Activated CD4-positive, alpha-beta memory T cell treated with anti-CD3 and anti-CD28 coated beads for 36 hours (primary cell): Measurements from ENCODE around the gene DHCR24. TPM values are rescaled to one million over a fixed set of nuclear protein-coding genes. Genes with fewer than 3 reads are reported as not detected.
"Not testable (repeated sequence)": the region's sequence is repeated elsewhere in the genome, so short reads cannot be mapped to it uniquely, and the experiment has no call there.

Experiments
- CTCF ChIA-PET: fragments of 350-600 bp; sonication (Branson Sonifier 250); formaldehyde crosslinking; loops from one replicate; lab custom pipeline; 2021; ENCODE audit warnings: antibody characterized with exemption, inconsistent platforms; lab: Charles Lee
- POLR2A ChIA-PET: fragments of 350-600 bp; sonication (Branson Sonifier 250); formaldehyde crosslinking; loops from one replicate; lab custom pipeline; 2021; ENCODE audit warnings: antibody characterized with exemption; lab: Charles Lee
- DNase-seq: peaks from one replicate; pipeline ENCODE4 v3.0.0-alpha.2; 2020
- H3K27ac Mint-ChIP-seq: one replicate; pipeline ENCODE4 v1.8.0; 2021; ENCODE audit warnings: mixed read lengths
- H3K27me3 Mint-ChIP-seq: one replicate; pipeline ENCODE4 v1.8.0; 2021; ENCODE audit warnings: mixed read lengths
- H3K36me3 Mint-ChIP-seq: one replicate; pipeline ENCODE4 v1.8.0; 2021; ENCODE audit warnings: mixed read lengths
- H3K4me1 Mint-ChIP-seq: one replicate; pipeline ENCODE4 v1.8.0; 2021; ENCODE audit warnings: low read depth, mixed read lengths
- H3K4me3 Mint-ChIP-seq: one replicate; pipeline ENCODE4 v1.8.0; 2021; ENCODE audit warnings: mild to moderate bottlenecking, mixed read lengths
- H3K9me3 Mint-ChIP-seq: one replicate; pipeline ENCODE4 v1.8.0; 2021; ENCODE audit warnings: mixed read lengths
- intact Hi-C: fragments of 100-400 bp; cut with micrococcal nuclease; formaldehyde crosslinking; loops from one replicate; pipeline ENCODE4 v1.15.1; 2023
- total RNA-seq, 2 experiments: library from RNA; stranded (reverse); gene quantifications; one replicate each; pipeline ENCODE4 v1.2.3, GENCODE V29; 2021

DHCR24 gene
- total RNA-seq, 2 experiments from 2014 or later = 72.6 to 75.1 TPM

GRCh38 chr1:54919367-54920359 is 32.7 kb upstream of the DHCR24 start:
- DNase-seq = no peak
- CTCF ChIA-PET = interaction anchor here (1.0 to 1.4 kb wide), 2 partner anchors 9 to 25 kb away, joined by 3 read pairs; no protein-coding TSS in a partner anchor

DNA sequence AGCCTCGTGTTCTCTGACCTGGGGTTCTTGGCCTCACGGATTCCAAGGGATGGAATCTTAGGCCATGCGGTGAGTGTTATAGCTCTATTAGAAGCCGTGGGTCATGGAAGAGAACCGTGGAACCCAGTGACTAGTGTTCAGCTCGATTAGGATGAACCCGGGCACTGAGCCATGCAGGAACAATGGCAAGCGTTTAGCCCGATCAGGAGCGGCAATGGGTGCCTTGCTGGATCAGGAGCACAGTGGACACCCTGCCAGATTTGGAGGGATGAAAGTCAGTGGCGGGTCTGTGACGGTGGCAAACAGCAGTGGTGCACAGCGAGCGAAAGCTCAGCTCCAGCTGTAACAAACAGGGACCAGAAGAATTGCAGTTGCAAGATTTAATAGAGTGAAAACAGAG is 24.1 kb upstream of the DHCR24 start:
- POLR2A ChIA-PET, H3K27me3 Mint-ChIP-seq, H3K36me3 Mint-ChIP-seq, CTCF ChIA-PET, intact Hi-C loops, H3K9me3 Mint-ChIP-seq, H3K27ac Mint-ChIP-seq, DNase-seq, H3K4me1 Mint-ChIP-seq, H3K4me3 Mint-ChIP-seq: not testable (repeated sequence)

More at GRCh38 chr1:54919367-54920359, 32.7 kb upstream of the DHCR24 start:
- intact Hi-C loops = no loop called here
- no peaks in the 10 kb centered on the region for H3K4me1 Mint-ChIP-seq
- H3K27ac Mint-ChIP-seq = no peak overlapping the region
- no peaks in the 10 kb centered on the region for H3K36me3 Mint-ChIP-seq
- H3K4me3 Mint-ChIP-seq = no peak overlapping the region
- H3K9me3 Mint-ChIP-seq = peaks cover 4% of the 10 kb centered on the region
- POLR2A ChIA-PET = interaction anchor here (0.6 kb wide), 1 partner anchor 297 kb away, joined by 3 read pairs; no protein-coding TSS in a partner anchor
- peaks cover 3% of the 10 kb centered on the region for H3K27me3 Mint-ChIP-seq

- Mint-ChIP-seq H3K27me3 (peaks cover 8% of the 10 kb centered on the region), H3K9me3 (no peaks in the 10 kb centered on the region), H3K4me3 (no peak overlapping the region), H3K27ac (no peak overlapping the region), H3K4me1 (no peaks in the 10 kb centered on the region), H3K36me3 (no peaks in the 10 kb centered on the region)
- CTCF ChIA-PET = no interaction called here
- intact Hi-C loops = no loop called here
- DNase-seq = no peak
- POLR2A ChIA-PET = no interaction called here
Observed at GRCh38 chr1:54906586-54906985, 19.6 kb upstream of the DHCR24 start.

DNA sequence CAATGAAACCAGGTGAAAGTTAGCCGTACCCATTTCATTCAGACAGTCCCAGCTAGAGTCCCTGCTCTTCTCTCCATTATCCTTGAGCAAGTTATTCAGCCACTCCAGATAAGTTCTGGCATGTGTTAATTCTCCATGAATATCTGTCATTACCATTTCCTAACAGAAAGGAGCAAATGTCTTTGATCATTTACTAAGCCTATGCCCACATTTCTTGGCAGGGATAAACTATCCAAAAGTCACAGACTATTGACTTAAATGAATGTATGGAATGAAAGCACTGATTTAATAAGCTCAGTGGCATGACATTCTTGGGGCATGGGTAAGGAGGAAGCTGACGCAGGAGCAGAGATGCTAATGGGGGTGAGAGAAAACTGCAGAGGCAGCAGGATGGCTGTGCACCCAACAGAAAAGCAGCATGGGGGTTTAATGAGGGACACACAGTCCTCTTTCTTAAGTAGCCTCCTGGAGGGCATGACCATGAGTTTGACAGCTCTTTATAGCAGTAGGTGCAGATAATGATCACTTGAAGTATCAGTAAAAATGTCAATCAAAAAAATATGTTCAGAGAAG is 17.6 kb upstream of the DHCR24 start:
- ChIA-PET POLR2A (interaction anchor here (1.0 kb wide), 1 partner anchor 18 kb away, joined by 3 read pairs; the partner anchor contains the start of gene DHCR24), CTCF (interaction anchor here (1.8 kb wide), 1 partner anchor 40 kb away, joined by 4 read pairs; no protein-coding TSS in a partner anchor)
- Mint-ChIP-seq H3K36me3 (no peaks in the 10 kb centered on the region), H3K4me3 (no peak overlapping the region), H3K4me1 (no peaks in the 10 kb centered on the region), H3K27me3 (peaks cover 9% of the 10 kb centered on the region), H3K27ac (no peak overlapping the region), H3K9me3 (no peaks in the 10 kb centered on the region)
- no peak for DNase-seq
- intact Hi-C loops = no loop called here

GRCh38 chr1:54894271-54894670 is 7.3 kb upstream of the DHCR24 start:
- Mint-ChIP-seq H3K9me3 (no peaks in the 10 kb centered on the region), H3K36me3 (no peaks in the 10 kb centered on the region), H3K27ac (no peak overlapping the region), H3K27me3 (peaks cover 6% of the 10 kb centered on the region), H3K4me3 (no peak overlapping the region), H3K4me1 (no peaks in the 10 kb centered on the region)
- no peak for DNase-seq
- ChIA-PET CTCF (interaction anchor here (1.6 kb wide), 1 partner anchor 51 kb away, joined by 5 read pairs; no protein-coding TSS in a partner anchor), POLR2A (no interaction called here)
- intact Hi-C loops = no loop called here

GRCh38 chr1:54892586-54892985 is 5.6 kb upstream of the DHCR24 start:
- Mint-ChIP-seq H3K27ac (no peak overlapping the region), H3K4me1 (peaks cover 8% of the 10 kb centered on the region), H3K4me3 (no peak overlapping the region), H3K36me3 (no peaks in the 10 kb centered on the region), H3K9me3 (no peaks in the 10 kb centered on the region), H3K27me3 (peaks cover 6% of the 10 kb centered on the region)
- intact Hi-C loops = no loop called here
- ChIA-PET POLR2A (no interaction called here), CTCF (interaction anchor here (1.8 kb wide), 1 partner anchor 129 kb away, joined by 4 read pairs; no protein-coding TSS in a partner anchor)
- DNase-seq = no peak

DNA sequence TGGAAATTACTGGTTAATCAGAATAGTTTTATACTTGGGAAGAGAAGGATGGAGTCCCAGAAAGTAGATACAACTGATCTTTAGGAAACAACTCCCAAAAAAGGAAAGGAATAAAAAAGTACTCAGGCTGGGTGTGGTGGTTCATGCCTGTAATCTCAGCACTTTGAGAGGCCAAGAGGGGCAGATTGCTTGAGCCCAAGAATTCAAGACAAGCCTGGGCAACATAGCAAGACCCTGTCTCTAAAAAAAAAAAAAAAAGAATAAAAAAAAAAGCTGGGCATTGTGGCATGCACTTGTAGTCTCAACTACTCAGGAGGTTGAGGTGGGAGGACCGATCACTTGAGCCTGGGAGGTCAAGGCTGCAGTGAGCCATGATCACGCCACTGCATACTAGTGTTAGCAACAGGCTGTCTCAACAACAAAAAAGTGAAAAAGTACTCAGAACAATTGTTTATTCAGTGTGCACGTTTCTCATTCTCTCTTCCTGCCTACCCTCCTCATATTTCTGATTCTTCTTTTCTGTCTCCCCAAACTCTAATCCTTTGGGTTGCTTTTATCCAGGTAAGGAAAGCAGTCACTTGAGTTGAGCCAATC is 2.2 kb upstream of the DHCR24 start:
- H3K4me3 Mint-ChIP-seq = no peak overlapping the region
- ChIA-PET CTCF (no interaction called here), POLR2A (no interaction called here)
- intact Hi-C loops = loop anchor here (5.0 kb wide), 1 partner anchor 63 kb away; no protein-coding TSS in a partner anchor
- H3K9me3 Mint-ChIP-seq = no peaks in the 10 kb centered on the region
- H3K4me1 Mint-ChIP-seq = peaks cover 32% of the 10 kb centered on the region
- no peak for DNase-seq
- H3K27me3 Mint-ChIP-seq = peaks cover 6% of the 10 kb centered on the region
- H3K27ac Mint-ChIP-seq = no peak overlapping the region
- peaks cover 11% of the 10 kb centered on the region for H3K36me3 Mint-ChIP-seq

DNA sequence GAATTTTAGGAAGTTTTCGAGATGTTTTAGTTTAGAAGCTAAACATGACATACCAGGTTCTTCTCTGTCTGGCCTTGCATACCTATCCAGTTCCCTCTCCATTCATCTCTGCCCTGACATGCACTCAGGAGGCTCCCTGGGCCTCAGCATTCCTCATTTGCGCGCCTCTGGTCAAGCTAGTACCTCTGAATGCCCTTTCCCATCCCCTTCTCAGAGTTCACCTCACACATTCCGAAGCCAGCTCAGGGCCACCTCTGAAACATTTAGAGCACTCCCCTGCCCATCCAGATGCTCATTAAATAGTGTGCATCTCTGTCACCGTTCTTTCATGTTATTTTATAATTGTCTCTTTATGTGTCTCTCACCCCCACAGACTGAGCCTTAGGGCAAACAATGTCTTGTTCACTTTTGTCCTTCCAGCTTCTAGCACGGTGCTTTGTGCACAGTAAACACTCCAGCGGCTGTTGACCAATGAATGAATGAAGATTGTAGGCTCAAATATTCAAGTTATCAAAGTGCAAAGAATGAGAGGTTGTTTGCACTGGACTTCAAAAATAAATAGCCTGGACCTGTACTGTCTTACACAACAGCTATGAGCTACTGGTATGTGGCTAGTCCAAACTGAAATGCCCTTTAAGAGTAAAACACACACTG is 1.2 kb upstream of the DHCR24 start:
- H3K27me3 Mint-ChIP-seq = peaks cover 6% of the 10 kb centered on the region
- peaks cover 41% of the 10 kb centered on the region for H3K4me1 Mint-ChIP-seq
- H3K4me3 Mint-ChIP-seq = peak overlapping the region; percentile 92
- H3K9me3 Mint-ChIP-seq = no peaks in the 10 kb centered on the region
- no peak overlapping the region for H3K27ac Mint-ChIP-seq
- H3K36me3 Mint-ChIP-seq = peaks cover 20% of the 10 kb centered on the region
- intact Hi-C loops = loop anchor here (5.0 kb wide), 1 partner anchor 64 kb away; no protein-coding TSS in a partner anchor
- no peak for DNase-seq
- ChIA-PET CTCF (interaction anchor here (1.0 kb wide), 1 partner anchor 134 kb away, joined by 4 read pairs; no protein-coding TSS in a partner anchor), POLR2A (no interaction called here)

- Mint-ChIP-seq H3K4me1 (peaks cover 43% of the 10 kb centered on the region), H3K9me3 (no peaks in the 10 kb centered on the region), H3K27me3 (peaks cover 6% of the 10 kb centered on the region), H3K27ac (no peak overlapping the region), H3K36me3 (peaks cover 25% of the 10 kb centered on the region), H3K4me3 (peak overlapping the region; percentile 92)
- DNase-seq = peak; percentile 16
- ChIA-PET CTCF (interaction anchor here (0.8 to 1.9 kb wide), 4 partner anchors 57 to 176 kb away, joined by 3 to 8 read pairs (median 4); no protein-coding TSS in a partner anchor), POLR2A (interaction anchor here (0.9 to 1.1 kb wide), 2 partner anchors 15 to 17 kb away, joined by 3 read pairs; no protein-coding TSS in a partner anchor)
- intact Hi-C loops = loop anchor here (2.0 to 5.0 kb wide), 2 partner anchors 65 to 87 kb away; partner anchors contain the start of gene TTC22
Observed at GRCh38 chr1:54887665-54888071, 673 bp upstream of the DHCR24 start.

DNA sequence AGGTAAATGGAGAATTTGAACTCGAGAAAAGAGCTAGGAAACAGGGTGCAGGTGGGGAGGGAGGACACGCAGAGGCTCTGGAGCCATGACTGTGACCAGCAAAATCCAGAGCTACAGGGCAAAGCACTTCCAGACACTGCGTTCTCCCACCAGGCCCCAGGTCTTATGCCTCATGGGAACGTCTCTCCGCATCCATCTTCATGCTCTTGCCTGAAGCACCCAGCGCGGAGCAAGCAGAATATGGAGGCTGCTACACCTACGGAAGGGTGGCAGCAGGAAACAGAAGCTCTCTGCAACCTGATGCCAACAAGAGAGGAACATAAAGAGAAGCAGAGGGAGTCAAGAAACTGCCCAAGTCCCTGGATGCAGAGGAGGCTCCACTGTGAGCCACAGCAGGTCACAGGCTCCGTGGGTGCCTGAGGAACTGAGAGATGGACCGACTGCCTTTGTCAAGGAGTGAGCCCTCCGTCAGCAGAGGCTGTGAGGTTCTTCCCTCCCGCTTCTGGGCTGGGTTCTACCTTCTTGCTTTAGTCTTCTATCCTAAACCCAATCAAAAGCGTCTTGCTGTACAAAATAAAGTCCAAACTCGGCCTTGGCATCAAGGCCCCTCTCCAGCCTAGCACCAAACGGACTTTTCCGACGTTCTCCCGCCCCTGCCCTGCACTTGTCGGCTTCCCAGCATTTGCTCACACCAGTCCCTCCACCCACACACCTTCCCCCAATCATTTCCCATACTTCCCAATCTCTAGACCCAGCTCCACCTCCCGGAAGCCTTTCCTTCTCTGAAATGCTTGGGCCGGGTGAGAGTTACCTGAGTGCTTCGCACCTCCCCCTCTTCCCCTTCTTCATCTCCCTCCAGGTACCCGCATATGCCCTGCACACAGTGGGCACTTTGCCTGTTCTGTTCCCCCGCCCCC is 930 bp downstream of the DHCR24 start:
- peak overlapping the region; percentile 92 for H3K4me3 Mint-ChIP-seq
- ChIA-PET POLR2A (interaction anchor here (1.2 kb wide), 1 partner anchor 833 kb away, joined by 3 read pairs; the partner anchor contains the start of genes TCEANC2 and TMEM59), CTCF (interaction anchor here (0.6 to 1.9 kb wide), 6 partner anchors 59 to 393 kb away, joined by 3 to 8 read pairs (median 4); partner anchors contain the start of gene TTC22)
- H3K27ac Mint-ChIP-seq = peak overlapping the region; percentile 84
- no peaks in the 10 kb centered on the region for H3K27me3 Mint-ChIP-seq
- H3K9me3 Mint-ChIP-seq = no peaks in the 10 kb centered on the region
- peaks cover 47% of the 10 kb centered on the region for H3K4me1 Mint-ChIP-seq
- intact Hi-C loops = loop anchor here (2.0 to 5.0 kb wide), 2 partner anchors 66 to 85 kb away; partner anchors contain the start of gene TTC22
- H3K36me3 Mint-ChIP-seq = peaks cover 40% of the 10 kb centered on the region
- DNase-seq = no peak
